ENCODE measurements around the gene AGO4.
"Not testable (repeated sequence)": the region's sequence is repeated elsewhere in the genome, so short reads cannot be mapped to it uniquely, and the experiment has no call there.

The AGO4 gene

GRCh38 chr1:35810096-35810881 is 2.5 kb downstream of the AGO4 start:
- DNase-seq (ENCODE audit: low read depth): no peak

- not testable (repeated sequence) for DNase-seq (ENCODE audit: low read depth)
These were observed 4.9 kb downstream of the AGO4 start for GRCh38 chr1:35812754-35813153.

- DNase-seq (ENCODE audit: low read depth): no peak
These were observed 17.4 kb downstream of the AGO4 start for GRCh38 chr1:35825255-35825654.

GRCh38 chr1:35832276-35832905 is 24.6 kb downstream of the AGO4 start:
- no peak for DNase-seq (ENCODE audit: low read depth)

GRCh38 chr1:35833395-35833794 is 25.6 kb downstream of the AGO4 start:
- DNase-seq (ENCODE audit: low read depth): no peak

- DNase-seq (ENCODE audit: low read depth): no peak
These were observed 26.4 kb downstream of the AGO4 start for GRCh38 chr1:35834218-35834617.

- no peak for DNase-seq (ENCODE audit: low read depth)
These were observed 27.6 kb downstream of the AGO4 start for GRCh38 chr1:35835398-35835797.

- no peak for DNase-seq (ENCODE audit: low read depth)
These were observed 28.9 kb downstream of the AGO4 start for GRCh38 chr1:35836734-35837133.

GRCh38 chr1:35838693-35839245 is 31.0 kb downstream of the AGO4 start:
- no peak for DNase-seq (ENCODE audit: low read depth)

- DNase-seq (ENCODE audit: low read depth): no peak
These were observed 37.0 kb downstream of the AGO4 start for GRCh38 chr1:35844826-35845225.

- DNase-seq (ENCODE audit: low read depth): no peak
These were observed 38.0 kb downstream of the AGO4 start for GRCh38 chr1:35845766-35846165.

- no peak for DNase-seq (ENCODE audit: low read depth)
These were observed 40.2 kb downstream of the AGO4 start for GRCh38 chr1:35847935-35848565.

- no peak for DNase-seq (ENCODE audit: low read depth)
These were observed 42.2 kb downstream of the AGO4 start for GRCh38 chr1:35850051-35850450.

GRCh38 chr1:35850716-35851115 is 42.9 kb downstream of the AGO4 start:
- no peak for DNase-seq (ENCODE audit: low read depth)

GRCh38 chr1:35851132-35851869 is 43.5 kb downstream of the AGO4 start:
- DNase-seq (ENCODE audit: low read depth): no peak

GRCh38 chr1:35852241-35852640 is 44.4 kb downstream of the AGO4 start:
- DNase-seq (ENCODE audit: low read depth): no peak

- no peak for DNase-seq (ENCODE audit: low read depth)
These were observed 47.3 kb downstream of the AGO4 start for GRCh38 chr1:35854989-35855700.

- no peak for DNase-seq (ENCODE audit: low read depth)
These were observed 49.1 kb downstream of the AGO4 start for GRCh38 chr1:35856964-35857363.

- no peak for DNase-seq (ENCODE audit: low read depth)
These were observed 50.0 kb downstream of the AGO4 start for GRCh38 chr1:35857830-35858229.

- DNase-seq (ENCODE audit: low read depth): no peak
These were observed 52.9 kb downstream of the AGO4 start for GRCh38 chr1:35860696-35861095.

GRCh38 chr1:35863136-35863535 is 55.3 kb downstream of the AGO4 start:
- no peak for DNase-seq (ENCODE audit: low read depth)

Measured in T-helper 22 cell (primary cell).